Measurements from ENCODE around the gene CD53.

The CD53 gene

GRCh38 chr1:110897681-110898080, 24.7 kb downstream of the CD53 start:
- TF ChIP-seq CTCF (IDR thresholded peaks at IDR 0.05; ENCODE audit: borderline replicate concordance, control extremely low read depth, extremely low read depth, insufficient read depth, missing control alignments), result no peak
- in situ Hi-C loops (cut with MboI; ENCODE audit: low sequenced_read_pairs, unreplicated experiment), result no loop called here
- no peak for DNase-seq (ENCODE audit: low spot score)

- DNase-seq (ENCODE audit: low spot score), result no peak
- no peak for TF ChIP-seq CTCF (IDR thresholded peaks at IDR 0.05; ENCODE audit: borderline replicate concordance, control extremely low read depth, extremely low read depth, insufficient read depth, missing control alignments)
- in situ Hi-C loops (cut with MboI; ENCODE audit: low sequenced_read_pairs, unreplicated experiment), result no loop called here
Observed at GRCh38 chr1:110898734-110899457, 25.9 kb downstream of the CD53 start.

GRCh38 chr1:110899458-110899843, 26.5 kb downstream of the CD53 start:
- in situ Hi-C loops (cut with MboI; ENCODE audit: low sequenced_read_pairs, unreplicated experiment), result no loop called here
- no peak for TF ChIP-seq CTCF (IDR thresholded peaks at IDR 0.05; ENCODE audit: borderline replicate concordance, control extremely low read depth, extremely low read depth, insufficient read depth, missing control alignments)
- DNase-seq (ENCODE audit: low spot score), result no peak

GRCh38 chr1:110902820-110903463, 30.0 kb downstream of the CD53 start:
- in situ Hi-C loops (cut with MboI; ENCODE audit: low sequenced_read_pairs, unreplicated experiment), result no loop called here
- TF ChIP-seq CTCF (IDR thresholded peaks at IDR 0.05; ENCODE audit: borderline replicate concordance, control extremely low read depth, extremely low read depth, insufficient read depth, missing control alignments), result no peak
- DNase-seq (ENCODE audit: low spot score), result no peak

- no peak for DNase-seq (ENCODE audit: low spot score)
- TF ChIP-seq CTCF (IDR thresholded peaks at IDR 0.05; ENCODE audit: borderline replicate concordance, control extremely low read depth, extremely low read depth, insufficient read depth, missing control alignments), result no peak
- in situ Hi-C loops (cut with MboI; ENCODE audit: low sequenced_read_pairs, unreplicated experiment), result no loop called here
Observed at GRCh38 chr1:110903853-110904500, 31.0 kb downstream of the CD53 start.

- TF ChIP-seq CTCF (IDR thresholded peaks at IDR 0.05; ENCODE audit: borderline replicate concordance, control extremely low read depth, extremely low read depth, insufficient read depth, missing control alignments), result no peak
- in situ Hi-C loops (cut with MboI; ENCODE audit: low sequenced_read_pairs, unreplicated experiment), result no loop called here
- no peak for DNase-seq (ENCODE audit: low spot score)
Observed at GRCh38 chr1:110912784-110913183, 39.8 kb downstream of the CD53 start.
